HepG2 (cell line): ENCODE measurements around the gene PCBP1. TPM values are rescaled to one million over a fixed set of nuclear protein-coding genes. Genes with fewer than 3 reads are reported as not detected.

Experiments used
- ATF1 ChIP-seq: IDR thresholded peaks from 2 replicates; pipeline ENCODE4 v1.6.1; 2016; ENCODE audit warnings: mild to moderate bottlenecking, control low read depth
- BRCA1 ChIP-seq: sonication (generic); formaldehyde crosslinking; IDR thresholded peaks from 2 replicates; pipeline ENCODE4 v1.4.0; 2020; ENCODE audit warnings: missing genetic modification reagents
- FOXA3 ChIP-seq: IDR thresholded peaks from 2 replicates; pipeline ENCODE4 v1.6.1; 2016; ENCODE audit warnings: missing genetic modification reagents, missing compliant biosample characterization
- HOXA3 ChIP-seq: sonication (generic); formaldehyde crosslinking; IDR thresholded peaks from 2 replicates; pipeline ENCODE4 v1.5.0; 2020; ENCODE audit warnings: missing genetic modification reagents
- KLF12 ChIP-seq: sonication (generic); formaldehyde crosslinking; IDR thresholded peaks from 2 replicates; pipeline ENCODE4 v1.4.0; 2020; ENCODE audit warnings: missing genetic modification reagents, borderline replicate concordance
- MYNN ChIP-seq: sonication (generic); formaldehyde crosslinking; IDR thresholded peaks from 2 replicates; pipeline ENCODE4 v1.4.0; 2020; ENCODE audit warnings: mild to moderate bottlenecking, low read depth, missing genetic modification reagents
- MZF1 ChIP-seq: sonication (generic); formaldehyde crosslinking; IDR thresholded peaks from 2 replicates; pipeline ENCODE4 v1.8.1; 2023; ENCODE audit warnings: mild to moderate bottlenecking, missing genetic modification reagents, borderline replicate concordance
- NFE2L1 ChIP-seq: sonication (generic); formaldehyde crosslinking; IDR thresholded peaks from 2 replicates; pipeline ENCODE4 v1.4.0; 2020; ENCODE audit warnings: missing genetic modification reagents, mild to moderate bottlenecking, borderline replicate concordance
- ONECUT2 ChIP-seq: sonication (generic); formaldehyde crosslinking; IDR thresholded peaks from 2 replicates; pipeline ENCODE4 v1.4.0; 2020; ENCODE audit warnings: missing genetic modification reagents
- SATB2 ChIP-seq: sonication (generic); formaldehyde crosslinking; IDR thresholded peaks from 2 replicates; pipeline ENCODE4 v1.5.0; 2020; ENCODE audit warnings: missing genetic modification reagents
- SCMH1 ChIP-seq: sonication (generic); formaldehyde crosslinking; IDR thresholded peaks from 2 replicates; pipeline ENCODE4 v1.9.0; 2021; ENCODE audit warnings: missing genetic modification reagents, mild to moderate bottlenecking, borderline replicate concordance
- SIN3A ChIP-seq: IDR thresholded peaks from 2 replicates; pipeline ENCODE4 v1.6.1; 2011; ENCODE audit warnings: low read depth, mild to moderate bottlenecking, control low read depth, low read length, borderline replicate concordance
- ZFP90 ChIP-seq: sonication (generic); formaldehyde crosslinking; IDR thresholded peaks from 2 replicates; pipeline ENCODE4 v1.8.0; 2022; ENCODE audit warnings: missing genetic modification reagents, mild to moderate bottlenecking, inconsistent platforms, borderline replicate concordance
- ZFYVE20 ChIP-seq: sonication (generic); formaldehyde crosslinking; IDR thresholded peaks from 2 replicates; pipeline ENCODE4 v1.8.0; 2023; ENCODE audit warnings: low read depth, mild to moderate bottlenecking, moderate library complexity, missing genetic modification reagents, borderline replicate concordance
- ZNF737 ChIP-seq: sonication (generic); formaldehyde crosslinking; IDR thresholded peaks from 2 replicates; pipeline ENCODE4 v1.5.0; 2020; ENCODE audit warnings: missing genetic modification reagents, mild to moderate bottlenecking, borderline replicate concordance
- ZZZ3 ChIP-seq: sonication (generic); formaldehyde crosslinking; IDR thresholded peaks from 2 replicates; pipeline ENCODE4 v1.4.0; 2020; ENCODE audit warnings: missing genetic modification reagents, mild to moderate bottlenecking, borderline replicate concordance
- polyA plus RNA-seq, 8 experiments: library from polyadenylated mRNA; depleted of rRNA in 3 of 8; stranded (reverse) in 7 of 8; unstranded in 1 of 8; fragments of >200 nt; fragmentation: Illumina TruSeq in 4 of 8; extraction: Trizol in 4 of 8; gene quantifications; 2 replicates each; pipeline versions ENCODE4 v1.2.1 to v1.2.3, GENCODE V29; 2011 to 2016; ENCODE audit warnings: low read depth in 4 of 8, missing spikeins in 1 of 8, mixed read lengths in 1 of 8; ENCODE audit not compliant: insufficient read depth in 1 of 8
- total RNA-seq, 5 experiments: library from RNA; depleted of rRNA; stranded (reverse); fragments of >200 nt; fragmentation: Illumina TruSeq; extraction: Trizol; gene quantifications; 2 replicates each; pipeline ENCODE4 v1.2.3, GENCODE V29; 2016; ENCODE audit warnings: low read depth in 1 of 5
- TF ChIP-seq, protein P1 (sequence below): sonication (generic); formaldehyde crosslinking; IDR thresholded peaks from 2 replicates; pipeline ENCODE4 v1.8.1; 2023; ENCODE audit warnings: mild to moderate bottlenecking, missing genetic modification reagents
- TF ChIP-seq, protein P2 (sequence below): sonication (generic); formaldehyde crosslinking; IDR thresholded peaks from 2 replicates; pipeline ENCODE4 v1.8.0; 2022; ENCODE audit warnings: missing genetic modification reagents, mild to moderate bottlenecking, borderline replicate concordance
- TF ChIP-seq, protein P3 (sequence below): sonication (generic); formaldehyde crosslinking; IDR thresholded peaks from 2 replicates; pipeline ENCODE4 v1.8.0; 2022; ENCODE audit warnings: mild to moderate bottlenecking, missing genetic modification reagents, borderline replicate concordance
- TF ChIP-seq, protein P4 (sequence below), 2 experiments: fragments of 450-650 bp in 1 of 2; sonication (generic) in 1 of 2; formaldehyde crosslinking; IDR thresholded peaks; 2 replicates each; pipeline versions ENCODE4 v1.5.0 to v1.8.0; 2020 to 2022; ENCODE audit warnings: mild to moderate bottlenecking in 1 of 2, missing genetic modification reagents in 1 of 2

The PCBP1 gene
- total and polyA plus RNA-seq, 2 of the 13 experiments (the other 11 are each of a cell fraction or from before 2014, with no cell fraction given) = 32.0 to 137 TPM

DNA sequence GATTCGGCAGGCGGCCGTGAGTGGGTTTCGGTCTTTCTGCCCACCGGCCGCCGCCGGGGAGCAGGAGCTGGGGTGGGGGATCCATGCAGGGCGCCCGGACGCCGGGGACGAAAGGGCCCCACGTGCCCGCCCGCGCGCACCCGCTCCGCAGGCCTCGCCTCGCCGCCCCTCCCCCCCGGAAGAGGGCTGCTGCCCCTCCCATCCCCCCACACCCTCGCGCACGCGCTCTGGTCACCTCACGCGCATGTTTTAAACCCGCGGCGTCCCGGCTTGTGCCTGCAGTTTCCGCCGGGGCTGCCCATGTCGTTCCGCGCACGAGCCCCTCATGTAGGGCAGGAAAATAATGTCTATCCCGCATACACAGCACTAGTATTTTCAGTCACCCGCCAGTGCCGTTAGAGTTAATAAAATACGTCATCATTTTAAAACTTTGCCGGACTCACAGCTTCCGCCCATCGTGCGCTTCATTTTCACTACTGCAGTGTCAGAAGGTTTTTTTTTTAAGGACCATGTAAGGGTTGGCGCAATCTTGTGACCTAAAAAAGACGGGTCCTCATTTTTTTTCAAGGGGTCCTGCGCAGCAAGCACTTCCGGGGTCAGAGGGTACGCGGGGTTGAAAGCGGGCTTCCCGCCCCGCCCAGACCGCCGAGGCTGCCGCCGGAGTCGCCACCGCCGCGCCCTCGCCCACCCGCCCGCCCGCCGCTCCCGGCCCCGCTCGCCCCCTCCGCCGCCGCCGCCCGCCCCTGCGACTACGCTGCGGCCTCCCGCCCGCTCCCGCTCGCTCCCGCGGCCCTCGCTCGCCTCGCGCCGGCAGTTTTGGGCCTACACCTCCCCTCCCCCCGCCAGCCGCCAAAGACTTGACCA is at the start of gene PCBP1 (continued):
- TF ChIP-seq, protein P1, sequence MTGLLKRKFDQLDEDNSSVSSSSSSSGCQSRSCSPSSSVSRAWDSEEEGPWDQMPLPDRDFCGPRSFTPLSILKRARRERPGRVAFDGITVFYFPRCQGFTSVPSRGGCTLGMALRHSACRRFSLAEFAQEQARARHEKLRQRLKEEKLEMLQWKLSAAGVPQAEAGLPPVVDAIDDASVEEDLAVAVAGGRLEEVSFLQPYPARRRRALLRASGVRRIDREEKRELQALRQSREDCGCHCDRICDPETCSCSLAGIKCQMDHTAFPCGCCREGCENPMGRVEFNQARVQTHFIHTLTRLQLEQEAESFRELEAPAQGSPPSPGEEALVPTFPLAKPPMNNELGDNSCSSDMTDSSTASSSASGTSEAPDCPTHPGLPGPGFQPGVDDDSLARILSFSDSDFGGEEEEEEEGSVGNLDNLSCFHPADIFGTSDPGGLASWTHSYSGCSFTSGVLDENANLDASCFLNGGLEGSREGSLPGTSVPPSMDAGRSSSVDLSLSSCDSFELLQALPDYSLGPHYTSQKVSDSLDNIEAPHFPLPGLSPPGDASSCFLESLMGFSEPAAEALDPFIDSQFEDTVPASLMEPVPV (CRISPR knock-in tag) = no peak; the same call in none of the 2 replicates
- no peak for TF ChIP-seq ZFYVE20 (CRISPR knock-in tag)
- TF ChIP-seq MZF1 (CRISPR knock-in tag) = no peak
- no peak; the same call in 1 of the 2 replicates for TF ChIP-seq SATB2
- peak; percentile 53 for TF ChIP-seq ATF1 (CRISPR knock-in tag)
- TF ChIP-seq, protein P2, sequence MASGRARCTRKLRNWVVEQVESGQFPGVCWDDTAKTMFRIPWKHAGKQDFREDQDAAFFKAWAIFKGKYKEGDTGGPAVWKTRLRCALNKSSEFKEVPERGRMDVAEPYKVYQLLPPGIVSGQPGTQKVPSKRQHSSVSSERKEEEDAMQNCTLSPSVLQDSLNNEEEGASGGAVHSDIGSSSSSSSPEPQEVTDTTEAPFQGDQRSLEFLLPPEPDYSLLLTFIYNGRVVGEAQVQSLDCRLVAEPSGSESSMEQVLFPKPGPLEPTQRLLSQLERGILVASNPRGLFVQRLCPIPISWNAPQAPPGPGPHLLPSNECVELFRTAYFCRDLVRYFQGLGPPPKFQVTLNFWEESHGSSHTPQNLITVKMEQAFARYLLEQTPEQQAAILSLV (CRISPR knock-in tag) = 0 out of 2 replicates have a peak, but pooled peaks have one; percentile 43
- no peak; the same call in 1 of the 2 replicates for TF ChIP-seq ZZZ3 (CRISPR knock-in tag)
- TF ChIP-seq KLF12 = no peak; the same call in 1 of the 2 replicates
- TF ChIP-seq SCMH1 (CRISPR knock-in tag) = no peak
- no peak for TF ChIP-seq ONECUT2 (CRISPR knock-in tag)
- TF ChIP-seq BRCA1 (CRISPR knock-in tag) = 0 out of 2 replicates have a peak, but pooled peaks have one; percentile 6
- no peak; the same call in 1 of the 2 replicates for TF ChIP-seq MYNN (CRISPR knock-in tag)
- TF ChIP-seq ZFP90 = 0 out of 2 replicates have a peak, but pooled peaks have one; percentile 3
- TF ChIP-seq, protein P3, sequence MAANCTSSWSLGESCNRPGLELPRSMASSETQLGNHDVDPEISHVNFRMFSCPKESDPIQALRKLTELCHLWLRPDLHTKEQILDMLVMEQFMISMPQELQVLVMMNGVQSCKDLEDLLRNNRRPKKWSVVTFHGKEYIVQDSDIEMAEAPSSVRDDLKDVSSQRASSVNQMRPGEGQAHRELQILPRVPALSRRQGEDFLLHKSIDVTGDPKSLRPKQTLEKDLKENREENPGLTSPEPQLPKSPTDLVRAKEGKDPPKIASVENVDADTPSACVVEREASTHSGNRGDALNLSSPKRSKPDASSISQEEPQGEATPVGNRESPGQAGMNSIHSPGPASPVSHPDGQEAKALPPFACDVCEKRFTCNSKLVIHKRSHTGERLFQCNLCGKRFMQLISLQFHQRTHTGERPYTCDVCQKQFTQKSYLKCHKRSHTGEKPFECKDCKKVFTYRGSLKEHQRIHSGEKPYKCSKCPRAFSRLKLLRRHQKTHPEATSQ = no peak
- no peak for TF ChIP-seq FOXA3 (CRISPR knock-in tag)
- TF ChIP-seq, protein P4, sequence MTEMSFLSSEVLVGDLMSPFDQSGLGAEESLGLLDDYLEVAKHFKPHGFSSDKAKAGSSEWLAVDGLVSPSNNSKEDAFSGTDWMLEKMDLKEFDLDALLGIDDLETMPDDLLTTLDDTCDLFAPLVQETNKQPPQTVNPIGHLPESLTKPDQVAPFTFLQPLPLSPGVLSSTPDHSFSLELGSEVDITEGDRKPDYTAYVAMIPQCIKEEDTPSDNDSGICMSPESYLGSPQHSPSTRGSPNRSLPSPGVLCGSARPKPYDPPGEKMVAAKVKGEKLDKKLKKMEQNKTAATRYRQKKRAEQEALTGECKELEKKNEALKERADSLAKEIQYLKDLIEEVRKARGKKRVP (CRISPR knock-in tag; IDR thresholded peaks at IDR 0.05) = no peak; a peak in 1 of 4 replicates
- TF ChIP-seq SIN3A = no peak; the same call in 1 of the 2 replicates
- TF ChIP-seq NFE2L1 (CRISPR knock-in tag) = peak; percentile 13; the same call in 1 of the 2 replicates
- no peak for TF ChIP-seq HOXA3 (CRISPR knock-in tag)
- no peak for TF ChIP-seq ZNF737 (CRISPR knock-in tag)
